Activated naive CD4-positive, alpha-beta T cell treated with anti-CD3 and anti-CD28 coated beads, Interleukin-2, amount 50 U/mL, for 16 hours (primary cell): ENCODE data around the gene SGCG.
"Not testable (repeated sequence)": the region's sequence is repeated elsewhere in the genome, so short reads cannot be mapped to it uniquely, and the experiment has no call there.

Experiments
- DNase-seq: peaks from one replicate; pipeline ENCODE4 v3.0.0-alpha.2; 2020

Gene SGCG

DNA sequence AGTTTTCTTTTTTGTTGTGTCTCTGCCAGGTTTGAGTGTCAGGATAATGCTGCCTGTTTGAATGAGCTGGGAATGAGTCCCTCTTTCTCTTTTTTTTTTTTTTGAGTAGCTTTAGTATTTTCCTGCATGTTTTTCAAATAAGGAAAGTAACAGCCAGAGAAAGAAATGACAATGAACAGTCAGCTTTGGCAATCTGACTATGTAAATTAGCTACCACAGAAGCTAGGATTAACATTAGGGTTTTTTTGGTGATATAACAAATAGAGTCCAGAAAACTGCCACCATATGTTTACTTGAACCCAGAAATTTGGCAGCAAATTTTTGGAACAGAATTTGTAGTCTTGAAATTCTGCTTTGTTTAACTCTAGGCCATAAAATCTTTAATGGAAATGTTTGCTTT is 50.5 kb downstream of the SGCG start:
- DNase-seq: no peak

DNA sequence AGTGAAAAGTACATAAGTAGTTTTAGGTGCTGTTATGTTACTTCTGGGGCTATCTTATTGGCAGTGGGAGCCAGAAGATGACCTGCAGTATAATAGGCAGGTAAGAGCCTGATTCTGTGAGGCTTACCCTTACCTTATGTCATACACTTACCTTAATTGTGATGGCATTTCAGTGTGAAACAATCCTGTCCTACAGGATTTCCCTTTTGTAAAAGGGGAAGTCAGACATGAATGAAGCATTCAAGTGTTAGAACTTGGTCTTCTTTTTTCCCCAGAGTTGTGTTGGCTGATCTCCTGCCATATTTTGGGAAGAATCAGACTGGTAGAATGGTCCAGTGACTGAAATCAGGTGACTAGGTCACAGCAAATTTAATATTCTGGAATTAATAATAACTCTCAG is 55.2 kb downstream of the SGCG start:
- no peak for DNase-seq

DNA sequence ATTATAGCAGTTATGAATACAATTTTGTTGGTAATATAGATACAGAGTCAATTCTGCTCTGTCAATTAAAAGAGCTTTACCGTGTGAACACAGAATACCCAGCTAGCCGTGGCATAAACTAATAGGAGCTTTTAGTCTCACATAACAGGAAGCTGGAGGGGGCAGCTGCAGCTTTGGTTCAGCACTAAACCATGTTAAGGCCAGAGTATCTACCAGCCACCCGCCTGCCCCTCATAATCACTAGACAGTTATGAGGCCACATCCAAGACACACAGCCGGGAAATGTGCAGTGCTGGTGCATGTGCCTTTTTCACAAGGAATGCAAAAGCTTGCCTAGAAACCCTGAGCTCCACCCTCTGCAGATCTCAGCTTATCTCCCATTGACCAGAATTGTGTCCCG is 62.3 kb downstream of the SGCG start:
- DNase-seq: no peak

DNA sequence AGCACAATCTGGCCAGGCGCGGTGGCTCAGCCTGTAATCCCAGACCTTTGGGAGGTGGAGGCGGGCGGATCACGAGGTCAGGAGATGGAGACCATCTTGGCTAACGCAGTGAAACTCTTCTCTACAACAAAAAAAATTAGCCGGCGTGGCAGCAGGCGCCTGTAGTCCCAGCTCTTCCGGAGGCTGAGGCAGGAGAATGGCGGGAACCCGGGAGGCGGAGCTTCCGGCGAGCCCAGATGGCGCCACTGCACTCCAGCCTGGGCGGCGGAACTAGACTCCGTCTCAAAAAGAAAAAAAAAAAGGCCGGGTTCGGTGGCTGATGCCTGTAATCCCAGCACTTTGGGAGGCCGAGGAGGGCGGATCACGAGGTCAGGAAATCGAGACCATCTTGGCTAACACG is 67.6 kb downstream of the SGCG start:
- DNase-seq: not testable (repeated sequence)

DNA sequence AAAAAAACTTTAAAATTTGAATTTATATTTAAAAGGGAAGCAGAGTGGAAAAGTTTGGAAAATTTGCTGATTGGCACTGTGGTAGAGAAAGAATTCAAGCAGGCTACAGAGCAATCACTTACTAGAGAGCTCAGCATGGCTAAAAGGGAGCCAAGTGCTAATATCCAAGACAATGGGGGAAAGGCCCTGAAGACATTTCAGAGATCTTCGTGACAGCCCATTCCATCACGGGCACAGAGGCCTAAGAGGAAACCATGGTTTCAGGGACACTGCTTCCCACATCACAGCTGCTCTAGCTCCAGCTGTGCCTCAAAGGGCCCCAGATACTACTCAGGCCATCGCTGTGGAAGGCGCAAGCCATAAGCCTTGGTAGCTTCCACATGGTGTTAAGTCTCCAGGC is 73.7 kb downstream of the SGCG start:
- DNase-seq: no peak

DNA sequence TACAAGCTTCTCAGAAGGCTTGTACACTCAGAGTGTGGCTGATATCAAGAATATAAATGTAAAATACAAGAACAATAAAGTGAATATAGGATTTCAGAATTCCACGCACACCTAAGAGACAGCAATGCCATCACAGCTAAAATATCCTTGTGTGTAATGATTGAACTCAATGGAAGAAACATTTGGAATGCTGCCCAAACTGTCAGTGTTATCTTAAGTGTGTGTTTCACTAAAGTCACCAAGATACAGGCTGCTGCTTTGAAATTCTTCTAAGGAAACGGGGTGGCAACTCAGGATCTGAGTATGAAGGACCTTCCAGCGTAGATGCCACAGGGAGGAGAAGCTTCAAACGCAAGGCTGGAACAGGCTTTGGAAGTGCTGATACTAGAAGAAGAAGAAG is 86.8 kb downstream of the SGCG start:
- DNase-seq: no peak

DNA sequence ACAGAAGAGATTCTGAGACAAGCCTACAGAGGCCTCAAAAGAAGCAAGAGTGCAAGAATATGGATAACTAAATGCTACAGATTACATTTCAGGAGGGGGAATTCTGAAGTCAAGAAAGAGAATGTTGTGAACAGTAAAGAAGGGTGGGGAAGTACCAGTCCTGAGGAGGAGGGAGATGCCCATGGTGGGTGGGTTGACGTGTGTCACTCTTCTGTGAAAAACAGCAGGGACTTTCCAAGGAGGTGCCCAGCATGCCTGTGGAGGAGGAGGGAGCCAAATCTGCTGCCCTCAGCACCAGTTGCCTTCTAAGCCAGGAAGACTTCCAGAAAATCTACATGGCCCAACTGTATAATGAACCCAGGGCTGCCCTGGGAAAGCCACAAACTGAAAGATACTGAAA is 87.7 kb downstream of the SGCG start:
- no peak for DNase-seq

DNA sequence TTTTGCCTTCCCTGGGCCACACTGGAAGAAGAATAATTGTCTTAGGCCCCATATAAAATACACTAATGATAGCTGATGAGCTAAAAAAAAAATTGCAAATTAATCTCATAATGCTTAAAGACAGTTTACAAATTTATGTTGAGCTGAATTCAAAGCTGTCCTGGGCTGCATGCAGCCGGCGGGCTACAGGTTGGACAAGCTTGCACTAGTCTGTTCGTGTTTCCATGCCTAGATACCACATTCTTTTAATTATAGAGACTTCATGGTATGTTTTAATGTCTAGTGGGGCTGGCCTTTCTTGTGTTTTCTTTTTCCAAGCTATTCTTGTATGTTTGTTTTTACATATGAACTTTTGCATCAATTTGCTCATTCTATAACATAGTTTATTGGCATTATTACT is 90.6 kb downstream of the SGCG start:
- no peak for DNase-seq

DNA sequence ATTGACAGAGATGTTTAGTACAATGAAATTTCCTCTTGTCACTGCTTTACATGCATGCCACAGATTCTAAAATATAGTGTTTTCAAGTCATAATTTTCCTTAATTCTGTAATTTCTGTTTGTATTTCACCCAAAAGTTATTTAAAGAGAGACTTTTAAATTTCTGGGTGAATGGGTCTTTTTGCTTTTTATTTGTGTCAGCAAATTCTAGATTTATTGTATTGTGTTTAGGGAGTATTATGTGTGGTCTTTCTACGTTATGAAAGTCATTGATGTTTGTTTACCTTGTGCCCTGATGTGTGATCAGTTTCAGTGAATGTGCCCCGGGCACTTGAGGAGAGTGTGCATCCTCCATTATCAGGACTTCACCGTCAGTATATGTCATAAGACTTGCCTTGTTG is 92.7 kb downstream of the SGCG start:
- no peak for DNase-seq

DNA sequence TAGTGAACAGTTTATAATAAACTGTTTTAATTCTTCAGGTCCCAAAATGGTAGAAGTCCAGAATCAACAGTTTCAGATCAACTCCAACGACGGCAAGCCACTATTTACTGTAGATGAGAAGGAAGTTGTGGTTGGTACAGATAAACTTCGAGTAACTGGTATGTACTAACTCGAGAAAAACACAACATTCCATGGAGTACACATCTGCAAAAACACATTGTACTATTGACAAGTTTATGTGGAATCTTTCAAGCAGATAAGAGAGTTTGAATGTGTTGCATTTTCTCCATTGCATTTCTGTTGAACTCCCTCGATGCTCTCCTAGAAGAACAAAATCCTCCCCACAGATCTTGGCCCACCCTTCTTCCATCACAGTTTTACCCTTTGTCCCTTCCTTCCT is 98.5 kb downstream of the SGCG start:
- no peak for DNase-seq

DNA sequence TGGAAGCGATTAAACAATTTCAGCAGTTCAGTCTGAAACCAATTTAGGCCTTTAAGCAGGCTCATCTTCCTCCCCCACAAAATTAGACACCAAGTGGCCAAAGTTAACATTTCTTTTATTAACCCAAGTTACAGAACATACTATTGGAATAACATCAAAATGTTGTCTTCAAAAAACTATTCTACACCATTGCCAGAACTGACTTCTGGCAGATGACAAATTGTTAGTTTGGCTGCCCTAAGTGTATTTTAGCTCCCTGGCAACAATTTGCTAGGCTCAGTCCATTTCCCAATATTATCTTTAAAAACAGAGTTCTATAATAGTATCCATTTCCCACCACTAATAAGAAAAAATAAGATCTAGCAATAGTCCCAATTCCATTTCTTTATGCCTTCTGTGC is 107.8 kb downstream of the SGCG start:
- no peak for DNase-seq

DNA sequence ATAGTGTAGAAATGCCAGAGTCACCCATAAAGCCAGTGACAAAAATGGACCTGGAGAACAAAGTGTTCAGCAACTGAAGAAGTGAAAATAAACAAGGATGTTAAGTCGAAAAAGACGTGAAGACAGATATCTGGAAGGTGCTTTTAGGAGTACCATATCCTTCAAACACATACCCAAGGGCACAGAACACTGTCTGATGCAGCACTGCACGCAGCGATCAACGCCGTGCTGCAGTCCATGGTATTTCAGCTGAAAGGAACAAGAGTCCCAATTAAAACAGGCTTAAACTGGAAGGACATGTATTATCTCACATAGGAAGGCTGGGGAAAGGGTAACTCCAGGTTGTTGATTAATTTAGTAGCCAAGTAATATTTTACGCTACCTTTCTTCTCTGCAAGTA is 108.2 kb downstream of the SGCG start:
- no peak for DNase-seq

DNA sequence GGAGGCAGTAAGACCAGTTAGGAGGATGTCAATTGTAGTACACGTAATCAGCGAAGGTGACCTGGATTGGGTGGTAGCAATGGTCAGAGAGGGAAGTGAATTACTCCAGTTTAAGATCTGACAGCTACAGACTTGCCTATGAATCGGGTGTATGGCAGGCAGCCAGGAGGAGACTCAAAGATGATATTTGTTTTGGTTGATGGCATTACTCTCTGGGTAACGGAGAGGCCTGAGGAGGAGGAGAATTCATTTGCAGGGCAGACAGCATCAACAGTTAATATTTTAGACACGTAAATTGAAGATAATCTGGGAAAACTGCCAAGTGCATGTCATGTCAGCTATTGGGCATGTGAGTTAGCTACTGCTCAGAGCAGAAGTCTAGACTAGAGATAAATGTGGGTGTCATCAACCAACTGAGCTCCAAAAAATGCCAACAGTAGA is 109.2 kb downstream of the SGCG start:
- no peak for DNase-seq

DNA sequence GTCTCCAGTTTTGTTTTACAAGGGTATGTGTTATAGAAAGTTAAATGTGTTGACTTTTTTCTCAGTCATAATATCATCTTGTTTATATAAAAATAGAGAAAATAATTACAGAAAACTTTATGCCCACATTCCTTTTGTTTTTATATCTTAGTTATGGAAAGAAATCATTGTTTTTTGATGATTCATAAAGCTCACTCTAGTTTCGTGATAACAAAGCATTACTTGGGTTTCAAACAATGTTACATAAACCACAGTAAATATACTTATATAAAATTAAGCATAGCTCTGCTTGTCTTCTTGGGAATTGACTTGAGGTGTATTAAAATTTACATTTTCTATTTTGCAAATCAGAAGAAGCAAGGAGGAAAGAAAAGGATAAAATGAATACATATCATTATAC is 111.8 kb downstream of the SGCG start:
- no peak for DNase-seq

DNA sequence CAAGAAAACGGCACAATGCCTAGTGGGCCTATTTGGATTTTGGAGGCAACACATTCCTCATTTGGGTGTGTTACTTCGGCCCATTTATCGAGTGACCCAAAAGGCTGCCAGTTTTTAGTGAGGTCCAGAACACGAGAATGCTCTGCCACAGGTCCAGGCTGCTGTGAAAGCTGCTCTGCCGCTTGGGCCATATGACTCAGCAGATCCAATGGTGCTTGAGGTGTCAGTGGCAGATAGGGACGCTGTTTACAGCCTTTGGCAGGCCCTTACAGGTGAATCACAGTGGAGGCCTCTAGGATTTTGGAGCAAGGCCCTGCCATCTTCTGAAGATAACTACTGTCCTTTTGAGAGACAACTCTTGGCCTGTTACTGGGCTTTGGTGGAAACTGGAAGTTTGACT is 134.1 kb downstream of the SGCG start:
- not testable (repeated sequence) for DNase-seq

DNA sequence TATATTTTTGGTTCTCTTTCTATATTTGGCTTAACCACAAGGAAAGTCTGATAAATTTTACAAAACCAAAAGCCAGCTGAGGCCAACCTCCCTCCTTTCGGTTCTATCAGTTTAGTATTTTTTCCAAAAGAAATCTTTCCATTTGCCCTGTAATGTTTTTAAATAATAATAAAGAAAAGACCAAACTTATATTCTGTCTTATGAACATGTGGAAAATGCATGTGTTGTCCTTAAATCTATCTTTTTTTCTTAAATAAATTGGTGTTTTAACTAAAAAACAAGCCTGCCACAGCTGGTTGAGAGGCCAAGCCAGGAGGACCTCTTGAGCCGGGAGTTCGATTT is 139.1 kb downstream of the SGCG start:
- no peak for DNase-seq

DNA sequence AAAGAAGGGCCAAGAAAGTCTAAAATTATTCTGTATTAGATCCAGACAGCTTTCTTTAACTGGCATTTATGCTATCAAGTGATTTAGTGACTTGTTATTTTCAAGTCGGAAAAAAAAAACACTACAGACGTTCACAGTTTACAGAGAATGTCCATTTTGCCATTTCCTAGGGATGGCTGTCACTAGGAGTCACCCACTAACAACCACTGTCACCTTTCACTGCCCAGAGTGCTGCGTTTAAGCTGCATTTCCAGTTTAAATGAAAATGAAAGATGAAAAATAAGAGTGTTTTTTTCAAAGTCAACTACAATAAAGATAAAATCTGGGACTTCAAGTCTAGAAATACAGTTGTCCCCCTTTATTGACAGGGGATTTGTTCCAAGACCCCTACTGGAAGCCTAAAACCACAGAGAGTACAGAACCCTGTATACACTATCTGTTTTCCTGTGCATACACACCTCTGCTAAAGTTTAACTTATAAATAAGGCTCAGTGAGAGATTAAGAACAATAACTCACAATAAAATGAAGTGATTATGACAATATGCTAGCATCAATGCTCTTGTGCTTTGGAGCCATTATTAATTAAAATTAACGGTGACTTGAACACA is 140.3 kb downstream of the SGCG start:
- no peak for DNase-seq

DNA sequence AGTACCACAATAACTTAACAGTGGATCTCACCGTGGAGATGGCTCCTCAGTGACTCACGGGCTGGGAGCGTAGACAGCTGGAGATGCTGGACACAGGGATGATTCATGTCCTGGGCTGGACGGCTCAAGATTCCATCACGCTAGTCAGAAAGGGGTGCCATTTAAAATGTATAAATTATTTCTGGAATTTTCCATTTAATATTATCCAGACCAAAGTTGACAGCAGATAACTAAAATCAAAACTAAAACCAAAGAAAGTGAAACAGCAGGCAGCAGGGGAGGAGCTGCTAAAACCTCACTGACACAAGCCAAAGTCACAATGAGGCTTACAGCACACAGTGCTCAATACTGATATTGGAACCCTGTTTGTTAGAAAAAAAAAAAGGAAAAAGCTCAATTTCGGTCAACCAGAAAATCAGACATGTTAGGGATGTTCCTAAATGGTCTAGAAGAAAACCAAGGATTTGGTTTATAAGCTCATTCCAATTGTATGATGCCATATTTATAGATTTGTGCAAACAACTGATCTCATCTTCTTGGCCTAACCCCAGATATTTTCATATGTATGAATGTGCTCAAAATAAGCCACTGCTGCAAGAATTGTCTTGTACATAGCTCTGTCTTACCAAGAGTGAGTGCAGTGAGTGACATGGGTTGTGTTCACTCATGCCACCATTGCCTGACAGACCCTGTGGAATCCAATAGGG is 140.9 kb downstream of the SGCG start:
- no peak for DNase-seq

DNA sequence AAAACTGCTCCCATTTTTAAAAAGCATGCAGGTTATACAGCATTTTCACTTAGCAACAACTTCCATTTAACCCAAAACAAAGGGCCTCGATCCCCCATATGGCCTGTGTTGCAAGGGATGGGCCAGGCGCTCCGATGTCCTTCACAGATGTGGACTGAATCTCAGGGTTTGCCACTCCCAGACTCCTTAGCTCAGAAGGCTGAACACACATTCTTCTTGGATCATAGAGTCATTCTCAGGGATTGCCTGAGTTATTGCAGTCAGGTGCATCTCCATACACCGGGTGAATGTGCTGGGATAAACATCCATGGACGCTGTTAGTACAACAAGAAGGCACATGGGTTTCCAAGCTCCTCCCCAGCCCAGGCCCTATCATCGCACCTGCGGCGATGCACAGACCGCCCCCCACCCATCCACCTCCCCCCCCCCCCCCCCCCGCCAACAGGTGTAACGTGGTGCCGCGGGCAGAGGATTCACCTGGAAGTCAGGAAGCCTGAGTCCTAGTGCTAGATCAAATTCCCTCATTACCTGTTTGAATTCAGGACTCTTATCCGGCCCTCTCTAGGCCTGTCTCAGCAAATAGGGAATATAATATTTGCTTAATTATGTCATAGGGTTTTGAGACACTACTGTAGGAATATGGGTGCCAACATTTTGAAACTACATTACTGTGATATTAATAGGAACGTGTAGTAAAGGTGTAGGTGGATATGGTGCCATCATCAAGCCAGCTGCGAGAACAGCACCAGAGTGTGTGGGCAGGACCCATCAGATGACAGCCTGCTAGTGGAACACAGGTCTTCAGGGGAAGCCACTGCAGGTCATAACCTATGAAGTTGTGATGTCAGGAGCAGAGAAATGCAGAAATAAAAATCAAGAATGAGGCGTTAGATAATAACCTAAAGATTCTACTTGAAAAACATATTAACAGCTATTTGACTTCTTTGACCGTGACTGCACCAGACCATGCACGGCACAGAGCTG is 141.9 kb downstream of the SGCG start:
- DNase-seq: no peak

DNA sequence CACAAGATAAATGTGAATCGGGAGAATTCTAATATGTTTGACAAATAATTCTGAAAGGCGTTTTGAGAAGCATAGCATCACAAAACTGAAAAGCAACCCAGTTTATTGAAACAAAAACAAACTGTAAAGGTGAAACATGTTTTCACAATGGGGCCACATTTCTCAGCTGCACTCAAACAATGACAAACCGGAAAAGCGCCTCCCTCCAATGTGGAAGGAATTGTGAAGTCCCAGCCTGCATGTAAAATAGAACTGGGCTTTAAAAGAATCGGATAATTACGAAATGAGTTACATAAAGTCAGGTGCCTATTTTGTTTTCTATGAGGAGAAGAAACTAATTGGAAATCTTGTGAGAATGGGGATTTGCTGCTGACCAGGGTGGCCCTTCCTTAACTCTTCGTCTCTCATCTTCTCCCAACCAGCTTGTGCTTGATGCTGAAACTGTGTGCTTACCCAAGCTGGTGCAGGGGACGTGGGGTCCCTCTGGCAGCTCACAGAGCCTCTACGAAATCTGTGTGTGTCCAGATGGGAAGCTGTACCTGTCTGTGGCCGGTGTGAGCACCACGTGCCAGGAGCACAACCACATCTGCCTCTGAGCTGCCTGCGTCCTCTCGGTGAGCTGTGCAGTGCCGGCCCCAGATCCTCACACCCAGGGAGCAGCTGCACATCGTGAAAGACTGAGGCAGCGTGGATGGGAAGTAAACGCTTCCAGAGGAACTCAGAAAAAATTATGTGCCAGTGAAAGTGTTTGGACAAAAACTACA is 143.3 kb downstream of the SGCG start:
- no peak for DNase-seq

DNA sequence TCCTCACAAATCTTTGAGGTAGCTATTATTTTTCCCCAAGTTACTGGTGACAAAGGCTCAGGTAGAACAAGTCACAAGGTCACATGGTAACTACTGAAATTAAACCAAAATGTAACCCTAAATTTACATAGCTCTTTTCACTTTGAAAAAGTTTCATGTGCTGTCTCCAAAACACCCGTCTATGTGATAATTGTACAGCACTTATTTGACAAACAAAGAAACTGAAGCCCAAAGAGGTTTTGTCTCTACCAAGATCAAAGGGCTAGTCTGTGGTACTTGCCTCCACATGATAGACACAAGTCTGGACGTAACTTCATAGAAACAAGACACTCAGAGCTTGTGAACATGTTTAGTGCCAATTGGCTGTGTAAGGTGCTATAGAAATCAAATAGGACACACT is 144.4 kb downstream of the SGCG start:
- no peak for DNase-seq

DNA sequence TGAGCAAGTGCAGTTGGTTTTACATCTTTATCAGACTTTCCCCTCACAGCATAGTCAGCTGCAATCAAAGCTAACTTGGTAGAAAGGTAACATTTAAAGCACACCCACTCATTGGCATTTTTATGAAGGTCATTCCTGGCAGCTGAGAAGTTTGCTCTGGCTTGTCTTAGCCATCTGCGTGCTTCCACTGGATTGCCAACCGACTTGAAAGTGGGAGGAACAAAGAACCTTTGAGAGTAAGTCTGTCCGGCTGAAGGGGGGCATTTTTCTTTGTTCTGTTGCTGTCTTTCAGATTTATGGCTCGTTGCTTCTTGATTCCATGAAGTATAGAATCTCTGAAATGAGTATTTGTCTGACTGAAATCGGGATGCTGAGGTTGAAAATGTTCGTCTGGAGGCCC is 149.6 kb downstream of the SGCG start:
- DNase-seq: no peak

DNA sequence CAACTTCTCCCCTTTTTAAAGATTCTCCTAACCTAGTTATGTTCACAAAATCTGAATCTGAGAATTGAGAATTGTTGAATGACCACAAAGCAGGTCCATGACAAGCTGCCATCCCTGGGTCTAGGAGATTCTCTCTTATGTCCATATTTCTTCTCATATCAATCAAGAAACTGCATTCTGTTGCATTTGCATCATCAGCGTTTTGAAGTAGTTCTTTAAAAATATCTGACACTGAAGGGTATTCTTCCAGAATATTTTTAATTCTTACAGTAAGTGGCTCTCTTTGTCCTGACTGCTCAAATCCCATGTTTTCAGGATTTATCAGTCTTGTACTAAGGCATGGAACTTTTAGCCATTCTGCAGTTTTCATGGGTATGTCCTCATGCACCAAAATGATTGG is 158.4 kb downstream of the SGCG start:
- no peak for DNase-seq
